ENCODE data around the gene CLPX. TPM values are rescaled to one million over a fixed set of nuclear protein-coding genes. Genes with fewer than 3 reads are reported as not detected.
"Not testable (repeated sequence)": the region's sequence is repeated elsewhere in the genome, so short reads cannot be mapped to it uniquely, and the experiment has no call there.

Gene CLPX
- total RNA-seq, 6 donors from 2014 or later: 39.3 to 105 (median 49.4) TPM

DNA sequence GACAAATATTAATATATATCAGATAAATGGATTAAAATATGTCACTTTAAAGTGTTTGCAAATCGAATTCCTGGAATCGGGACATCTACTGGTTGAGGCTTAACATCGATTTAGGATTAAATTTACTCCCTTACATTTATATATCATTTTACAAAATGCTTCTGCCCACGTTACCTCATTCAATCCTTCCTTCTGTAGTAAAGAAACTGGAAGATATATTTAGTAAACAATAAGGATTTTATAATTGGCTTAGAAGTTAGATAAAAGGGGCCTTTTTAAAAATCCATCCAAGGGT, 1.3 kb downstream of the CLPX start:
- peaks cover 0 to 17% (median 1%) of the 10 kb centered on the region in 4 donors for H3K36me3 ChIP-seq
- 1 to 3% methylated on average over 4 of the region's 4 CpGs for WGBS, 2 donors
- peak overlapping the region; percentile 82 to 94 (median 92) for H3K4me3 ChIP-seq
- TF ChIP-seq, protein P1, sequence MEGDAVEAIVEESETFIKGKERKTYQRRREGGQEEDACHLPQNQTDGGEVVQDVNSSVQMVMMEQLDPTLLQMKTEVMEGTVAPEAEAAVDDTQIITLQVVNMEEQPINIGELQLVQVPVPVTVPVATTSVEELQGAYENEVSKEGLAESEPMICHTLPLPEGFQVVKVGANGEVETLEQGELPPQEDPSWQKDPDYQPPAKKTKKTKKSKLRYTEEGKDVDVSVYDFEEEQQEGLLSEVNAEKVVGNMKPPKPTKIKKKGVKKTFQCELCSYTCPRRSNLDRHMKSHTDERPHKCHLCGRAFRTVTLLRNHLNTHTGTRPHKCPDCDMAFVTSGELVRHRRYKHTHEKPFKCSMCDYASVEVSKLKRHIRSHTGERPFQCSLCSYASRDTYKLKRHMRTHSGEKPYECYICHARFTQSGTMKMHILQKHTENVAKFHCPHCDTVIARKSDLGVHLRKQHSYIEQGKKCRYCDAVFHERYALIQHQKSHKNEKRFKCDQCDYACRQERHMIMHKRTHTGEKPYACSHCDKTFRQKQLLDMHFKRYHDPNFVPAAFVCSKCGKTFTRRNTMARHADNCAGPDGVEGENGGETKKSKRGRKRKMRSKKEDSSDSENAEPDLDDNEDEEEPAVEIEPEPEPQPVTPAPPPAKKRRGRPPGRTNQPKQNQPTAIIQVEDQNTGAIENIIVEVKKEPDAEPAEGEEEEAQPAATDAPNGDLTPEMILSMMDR (IDR thresholded peaks at IDR 0.05): no peak
- no peak for TF ChIP-seq POLR2AphosphoS5 (IDR thresholded peaks at IDR 0.05)
- ATAC-seq (ENCODE audit: low FRiP score in 2 of 2) (no peak), DNase-seq (no peak)
- peak overlapping the region; percentile 95 to 99 (median 96) for H3K27ac ChIP-seq
- no peaks in the 10 kb centered on the region for H3K27me3 ChIP-seq
- H3K4me1 ChIP-seq: peaks cover 19 to 44% (median 25%) of the 10 kb centered on the region in 4 donors
- no peaks in the 10 kb centered on the region for H3K9me3 ChIP-seq

DNA sequence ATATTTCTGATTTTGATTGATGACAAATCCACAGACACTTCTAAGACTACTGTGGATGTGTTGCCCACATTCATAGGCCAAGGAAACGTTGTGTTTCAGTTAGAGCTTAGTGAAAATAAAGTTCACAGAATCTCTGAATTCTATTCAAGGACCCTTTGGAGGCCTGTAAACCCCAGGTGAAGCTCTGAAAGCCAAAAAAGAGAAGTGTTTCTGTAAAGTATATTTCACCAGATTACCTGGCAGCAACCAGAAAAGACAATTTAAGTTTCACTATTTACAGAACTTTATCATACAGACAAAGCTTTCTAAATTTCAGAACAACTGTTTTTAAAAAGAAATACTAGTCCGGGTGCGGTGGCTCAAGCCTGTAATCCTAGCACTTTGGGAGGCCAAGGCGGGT, 2.6 kb downstream of the CLPX start:
- ATAC-seq (ENCODE audit: low FRiP score in 2 of 2) (no peak), DNase-seq (no peak)
- Histone ChIP-seq H3K27ac (peak overlapping the region in 1 of 4 donors; percentile 3), H3K36me3 (peaks cover 5 to 30% (median 13%) of the 10 kb centered on the region in 4 donors), H3K9me3 (no peaks in the 10 kb centered on the region), H3K4me3 (peak overlapping the region in 1 of 4 donors; percentile 82), H3K27me3 (no peaks in the 10 kb centered on the region), H3K4me1 (peaks cover 21 to 44% (median 26%) of the 10 kb centered on the region in 4 donors)
- no peak for TF ChIP-seq POLR2A (IDR thresholded peaks at IDR 0.05)
- WGBS, 2 donors: 79% methylated on average over 4 of the region's 4 CpGs

DNA sequence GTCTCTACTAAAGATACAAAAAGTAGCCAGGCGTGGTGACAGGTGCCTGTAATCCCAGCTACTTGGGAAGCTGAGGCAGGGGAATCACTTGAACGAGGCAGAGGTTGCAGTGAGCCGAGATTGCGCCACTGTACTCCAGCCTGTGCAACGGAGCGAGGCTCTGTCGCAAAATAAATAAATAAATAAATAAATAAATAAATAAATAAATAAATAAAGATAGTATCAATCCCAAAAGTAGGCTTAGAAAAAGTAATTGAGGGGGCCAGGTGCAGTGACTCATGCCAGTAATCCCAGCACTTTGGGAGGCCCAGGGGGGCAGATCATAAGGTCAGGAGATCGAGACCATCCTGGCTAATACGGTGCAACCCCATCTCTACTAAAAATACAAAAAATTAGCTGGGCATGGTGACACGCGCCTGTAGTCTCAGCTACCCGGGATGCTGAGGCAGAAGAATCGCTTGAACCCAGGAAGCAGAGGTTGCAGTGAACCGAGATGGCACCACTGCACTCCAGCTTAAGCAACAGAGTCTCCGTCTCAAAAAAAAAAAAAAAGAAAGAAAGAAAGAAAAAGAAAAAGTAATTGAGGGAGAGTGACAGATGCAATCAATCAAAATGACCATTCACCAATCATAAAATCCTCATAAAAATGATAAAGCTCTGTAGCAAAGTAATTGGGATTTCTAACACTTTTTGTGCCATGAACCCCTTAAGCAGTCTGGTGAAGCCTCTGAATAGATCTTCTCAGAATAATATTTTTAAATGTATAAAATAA, 3.4 kb downstream of the CLPX start:
- Histone ChIP-seq H3K4me1 (peaks cover 23 to 44% (median 27%) of the 10 kb centered on the region in 4 donors), H3K36me3 (peaks cover 13 to 38% (median 20%) of the 10 kb centered on the region in 4 donors)
- not testable (repeated sequence) for H3K4me3 ChIP-seq; H3K27ac ChIP-seq; DNase-seq; H3K9me3 ChIP-seq; H3K27me3 ChIP-seq; ATAC-seq (ENCODE audit: low FRiP score in 2 of 2)
- 84 to 91% methylated on average over 15 of the region's 15 CpGs for WGBS, 2 donors

DNA sequence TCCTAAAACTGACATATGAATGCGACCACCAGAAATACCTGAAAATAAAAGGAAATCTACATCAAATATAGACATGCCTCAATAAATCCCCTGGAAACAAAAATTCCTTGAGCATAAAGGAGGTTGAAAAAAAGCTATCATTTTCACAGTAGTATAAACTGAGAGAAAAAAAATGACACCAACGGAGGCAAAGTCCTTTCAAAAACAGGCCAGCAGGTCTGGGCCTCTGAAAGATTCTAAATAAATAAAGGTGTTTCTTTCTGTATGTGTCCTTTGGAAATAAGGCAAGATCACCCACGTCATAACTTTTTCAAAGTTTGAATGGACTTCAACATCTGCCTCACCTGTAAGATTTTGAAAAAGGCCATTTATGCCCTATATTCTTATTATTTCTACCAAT, 5.0 kb downstream of the CLPX start:
- ATAC-seq (ENCODE audit: low FRiP score in 2 of 2): no peak

DNA sequence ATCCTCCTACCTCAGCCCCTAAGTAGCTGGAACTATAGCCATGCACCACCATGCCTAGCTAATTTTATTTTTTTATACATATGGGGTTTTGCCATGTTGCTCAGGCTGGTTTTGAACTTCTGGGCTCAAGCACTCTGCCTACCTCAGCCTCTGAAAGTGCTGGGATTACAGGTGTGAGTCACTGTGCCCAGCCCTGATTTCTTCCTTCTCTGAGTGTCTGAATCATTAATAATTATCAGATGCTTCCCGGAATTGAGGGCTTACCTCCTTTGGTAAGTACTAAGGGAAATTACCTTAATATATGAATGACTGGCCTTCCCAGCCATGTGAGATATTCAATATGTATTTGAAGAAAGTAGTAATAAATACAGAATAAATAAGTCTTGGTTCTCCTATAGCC, 7.2 kb downstream of the CLPX start:
- Histone ChIP-seq H3K27ac (no peak overlapping the region), H3K27me3 (no peaks in the 10 kb centered on the region), H3K36me3 (peaks cover 18 to 75% (median 43%) of the 10 kb centered on the region in 4 donors), H3K9me3 (no peaks in the 10 kb centered on the region), H3K4me1 (peaks cover 16 to 25% (median 21%) of the 10 kb centered on the region in 4 donors), H3K4me3 (no peak overlapping the region)
- WGBS, 2 donors: 53 to 69% methylated on average over 1 of the region's 1 CpG
- ATAC-seq (ENCODE audit: low FRiP score in 2 of 2) (no peak), DNase-seq (peak in 1 of 2 donors; percentile 29)
- peak in 1 of 4 donors; percentile 22 for TF ChIP-seq EP300 (IDR thresholded peaks at IDR 0.05)
- no peak for TF ChIP-seq POLR2A (IDR thresholded peaks at IDR 0.05)
- TF ChIP-seq, protein P1 (IDR thresholded peaks at IDR 0.05): no peak

More for the DNA sequence above, 5.0 kb downstream of the CLPX start:
- peaks cover 22 to 34% (median 24%) of the 10 kb centered on the region in 4 donors for H3K4me1 ChIP-seq
- no peaks in the 10 kb centered on the region for H3K27me3 ChIP-seq
- no peak for TF ChIP-seq EP300 (IDR thresholded peaks at IDR 0.05)
- no peak for TF ChIP-seq POLR2A (IDR thresholded peaks at IDR 0.05)
- no peak for TF ChIP-seq POLR2AphosphoS5 (IDR thresholded peaks at IDR 0.05)
- TF ChIP-seq, protein P1 (IDR thresholded peaks at IDR 0.05): no peak
- no peak for DNase-seq
- H3K4me3 ChIP-seq: no peak overlapping the region
- H3K36me3 ChIP-seq: peaks cover 18 to 54% (median 34%) of the 10 kb centered on the region in 4 donors
- H3K9me3 ChIP-seq: no peaks in the 10 kb centered on the region
- 94 to 95% methylated on average over 3 of the region's 3 CpGs for WGBS, 2 donors
- H3K27ac ChIP-seq: no peak overlapping the region

DNA sequence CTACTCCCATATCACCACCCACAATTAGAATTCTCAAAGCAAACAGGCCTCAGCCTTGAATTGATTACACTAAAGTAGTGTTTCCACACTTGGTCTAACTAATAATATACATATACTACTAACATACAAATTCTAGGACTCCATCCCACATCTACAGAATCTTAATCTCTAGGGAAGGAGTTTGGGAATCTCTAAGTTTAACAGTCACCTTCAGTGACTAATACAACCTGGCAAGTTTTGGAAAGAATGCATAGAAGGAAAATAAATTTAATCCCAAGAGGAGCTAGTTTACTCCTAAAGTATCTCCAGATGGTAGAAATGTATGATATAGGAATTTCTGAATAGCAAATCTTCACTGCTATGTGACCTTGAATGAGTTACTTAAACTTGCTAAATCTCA, 9.1 kb downstream of the CLPX start:
- Histone ChIP-seq H3K4me1 (peaks cover 0 to 6% (median 5%) of the 10 kb centered on the region in 4 donors), H3K27ac (no peak overlapping the region), H3K36me3 (peaks cover 22 to 91% (median 56%) of the 10 kb centered on the region in 4 donors), H3K27me3 (no peaks in the 10 kb centered on the region), H3K9me3 (no peaks in the 10 kb centered on the region), H3K4me3 (no peak overlapping the region)
- DNase-seq (no peak), ATAC-seq (ENCODE audit: low FRiP score in 2 of 2) (no peak)
- TF ChIP-seq, protein P1 (IDR thresholded peaks at IDR 0.05): no peak
- TF ChIP-seq POLR2A (IDR thresholded peaks at IDR 0.05) (no peak), POLR2AphosphoS5 (IDR thresholded peaks at IDR 0.05) (no peak), EP300 (IDR thresholded peaks at IDR 0.05) (no peak)

All from upper lobe of left lung (tissue), 6 donors.